H9 (cell line): Measurements from ENCODE around the gene PPHLN1. TPM values are rescaled to one million over a fixed set of nuclear protein-coding genes. Genes with fewer than 3 reads are reported as not detected.
A peak's percentile ranks its signal among the peaks of the same experiment; 100 is the strongest.

Source experiments
- DNase-seq: peaks from one replicate; pipeline ENCODE4 v3.0.0-alpha.2; 2017
- H2AFZ ChIP-seq: one replicate; pipeline ENCODE4 v1.6.1; 2013; ENCODE audit warnings: mild to moderate bottlenecking, low read length, control low read depth, moderate library complexity
- H2AK5ac ChIP-seq: 2 replicates; pipeline ENCODE4 v1.6.1; 2013; ENCODE audit warnings: low read length, control low read depth, mixed read lengths; ENCODE audit not compliant: insufficient read length
- H2BK120ac ChIP-seq: one replicate; pipeline ENCODE4 v1.6.1; 2013; ENCODE audit warnings: low read depth, mild to moderate bottlenecking, low read length, control low read depth, inconsistent platforms; ENCODE audit not compliant: poor library complexity, severe bottlenecking
- H2BK12ac ChIP-seq: 2 replicates; pipeline ENCODE4 v1.6.1; 2013; ENCODE audit warnings: low read length, control low read depth, mixed read lengths, low read depth; ENCODE audit not compliant: insufficient read length
- H2BK15ac ChIP-seq: 2 replicates; pipeline ENCODE4 v1.6.1; 2013; ENCODE audit warnings: low read depth, low read length, control low read depth
- H2BK20ac ChIP-seq: one replicate; pipeline ENCODE4 v1.6.1; 2013; ENCODE audit warnings: low read depth, mild to moderate bottlenecking, low read length, control low read depth, inconsistent platforms; ENCODE audit not compliant: poor library complexity, severe bottlenecking
- H2BK5ac ChIP-seq: 2 replicates; pipeline ENCODE4 v1.6.1; 2013; ENCODE audit warnings: low read length, control low read depth, mixed read lengths; ENCODE audit not compliant: insufficient read length
- H3K14ac ChIP-seq: 2 replicates; pipeline ENCODE4 v1.6.1; 2013; ENCODE audit warnings: low read length, control low read depth; ENCODE audit not compliant: insufficient read depth
- H3K18ac ChIP-seq: 2 replicates; pipeline ENCODE4 v1.6.1; 2013; ENCODE audit warnings: low read depth, mild to moderate bottlenecking, mixed read lengths, low read length, control low read depth; ENCODE audit not compliant: insufficient read length
- H3K23ac ChIP-seq: 2 replicates; pipeline ENCODE4 v1.6.1; 2013; ENCODE audit warnings: low read length, control low read depth, mixed read lengths, low read depth; ENCODE audit not compliant: insufficient read length
- H3K23me2 ChIP-seq: 2 replicates; pipeline ENCODE4 v1.6.1; 2013; ENCODE audit warnings: low read depth, mild to moderate bottlenecking, mixed read lengths, low read length, control low read depth; ENCODE audit not compliant: insufficient read length, poor library complexity, severe bottlenecking
- H3K27ac ChIP-seq: 2 replicates; pipeline ENCODE4 v1.5.1; 2013; ENCODE audit warnings: low read length, control low read depth, mixed read lengths, low read depth; ENCODE audit not compliant: insufficient read length
- H3K27me3 ChIP-seq: 2 replicates; pipeline ENCODE4 v1.6.1; 2013; ENCODE audit warnings: low read length, control low read depth, inconsistent platforms; ENCODE audit not compliant: insufficient read depth
- H3K4ac ChIP-seq: 2 replicates; pipeline ENCODE4 v1.6.1; 2013; ENCODE audit warnings: low read depth, mild to moderate bottlenecking, control low read depth, inconsistent platforms, low read length, moderate library complexity
- H3K4me1 ChIP-seq: 2 replicates; pipeline ENCODE4 v1.6.1; 2013; ENCODE audit warnings: low read length, control low read depth, inconsistent platforms; ENCODE audit not compliant: insufficient read depth
- H3K4me2 ChIP-seq: 2 replicates; pipeline ENCODE4 v1.6.1; 2013; ENCODE audit warnings: low read length, control low read depth, mixed read lengths; ENCODE audit not compliant: insufficient read length, insufficient read depth
- H3K56ac ChIP-seq: 2 replicates; pipeline ENCODE4 v1.6.1; 2013; ENCODE audit warnings: low read depth, mild to moderate bottlenecking, mixed read lengths, low read length, control low read depth; ENCODE audit not compliant: insufficient read length
- H3K79me1 ChIP-seq: 2 replicates; pipeline ENCODE4 v1.6.1; 2013; ENCODE audit warnings: low read depth, mild to moderate bottlenecking, moderate library complexity, low read length, control low read depth, inconsistent platforms; ENCODE audit not compliant: insufficient read depth, poor library complexity, severe bottlenecking
- H3K79me2 ChIP-seq: 2 replicates; pipeline ENCODE4 v1.6.1; 2013; ENCODE audit warnings: low read length, control low read depth, inconsistent platforms; ENCODE audit not compliant: insufficient read depth
- H3K9ac ChIP-seq: 2 replicates; pipeline ENCODE4 v1.6.1; 2013; ENCODE audit warnings: low read length, control low read depth, mixed read lengths; ENCODE audit not compliant: insufficient read length; ENCODE audit errors: extremely low read depth
- H3K9me3 ChIP-seq: one replicate; pipeline ENCODE4 v1.6.1; 2013; ENCODE audit warnings: low read depth, low read length, inconsistent platforms; ENCODE audit not compliant: control insufficient read depth
- H3T11ph ChIP-seq: one replicate; pipeline ENCODE4 v1.6.1; 2013; ENCODE audit warnings: mild to moderate bottlenecking, low read length, control low read depth, inconsistent platforms
- H4K20me1 ChIP-seq: one replicate; pipeline ENCODE4 v1.6.1; 2013; ENCODE audit not compliant: control insufficient read depth, insufficient read length, insufficient read depth
- H4K5ac ChIP-seq: 2 replicates; pipeline ENCODE4 v1.6.1; 2013; ENCODE audit warnings: low read depth, mild to moderate bottlenecking, mixed read lengths, low read length, control low read depth; ENCODE audit not compliant: insufficient read length
- H4K8ac ChIP-seq: replicated peaks from 2 replicates; pipeline ENCODE4 v1.6.1; 2013; ENCODE audit warnings: low read length, control low read depth, mixed read lengths, low read depth; ENCODE audit not compliant: insufficient read length
- H4K91ac ChIP-seq: 2 replicates; pipeline ENCODE4 v1.6.1; 2013; ENCODE audit warnings: low read depth, mild to moderate bottlenecking, moderate library complexity, mixed read lengths, low read length, control low read depth; ENCODE audit not compliant: insufficient read length
- H3K27ac Mint-ChIP-seq, 3 experiments: 2 replicates in 2 of 3; 3 replicates in 1 of 3; pipeline ENCODE4 v1.8.0; 2020 to 2021; ENCODE audit warnings: mixed read lengths in 3 of 3, mild to moderate bottlenecking in 1 of 3, moderate library complexity in 1 of 3
- H3K27me3 Mint-ChIP-seq: 2 replicates; pipeline ENCODE4 v1.8.0; 2021; ENCODE audit warnings: low read depth, mild to moderate bottlenecking, moderate library complexity, mixed read lengths
- H3K36me3 Mint-ChIP-seq, 3 experiments: 2 replicates in 2 of 3; 3 replicates in 1 of 3; pipeline ENCODE4 v1.8.0; 2020 to 2021; ENCODE audit warnings: low read depth in 3 of 3, mixed read lengths in 3 of 3; ENCODE audit not compliant: insufficient read depth in 1 of 3
- H3K4me1 Mint-ChIP-seq, 2 experiments: 2 replicates each; pipeline ENCODE4 v1.8.0; 2020; ENCODE audit warnings: mixed read lengths in 2 of 2
- H3K4me3 Mint-ChIP-seq, 2 experiments: 2 replicates in 1 of 2; 3 replicates in 1 of 2; pipeline ENCODE4 v1.8.0; 2020 to 2021; ENCODE audit warnings: mild to moderate bottlenecking in 2 of 2, mixed read lengths in 2 of 2, moderate library complexity in 1 of 2
- H3K9me3 Mint-ChIP-seq, 2 experiments: 2 replicates in 1 of 2; 3 replicates in 1 of 2; pipeline ENCODE4 v1.8.0; 2020; ENCODE audit warnings: mild to moderate bottlenecking in 2 of 2, mixed read lengths in 2 of 2, moderate library complexity in 1 of 2
- CTCF ChIP-seq: fragments of 200-600 bp; sonication (generic); conservative IDR thresholded peaks from 3 replicates; pipeline ENCODE4 v1.8.0; 2021; ENCODE audit warnings: antibody characterized with exemption, mild to moderate bottlenecking
- WGBS: extraction: QIAGEN DNeasy Blood & Tissue Kit; methylation state at CpG from one replicate; pipeline ENCODE4 v1.1.7; 2013; ENCODE audit warnings: missing lambda C conversion rate, low lambda C conversion rate, mixed read lengths; ENCODE audit not compliant: insufficient read length; ENCODE audit errors: extremely low coverage; 5-methylcytosine and 5-hydroxymethylcytosine counted together
- total RNA-seq: library from RNA; stranded (reverse); gene quantifications from 2 replicates; pipeline ENCODE4 v1.2.1, GENCODE V29; 2021

Gene PPHLN1
- total RNA-seq, 1 experiment from 2014 or later: 66.2 TPM

- H3K27me3 ChIP-seq: no peaks in the 10 kb centered on the region
- peaks cover 14% of the 10 kb centered on the region; the same call in 1 of the 2 replicates for H3K79me2 ChIP-seq
- no peak overlapping the region for H3K4ac ChIP-seq
- no peak overlapping the region for H3K4me2 ChIP-seq
- H3K27me3 Mint-ChIP-seq: no peaks in the 10 kb centered on the region; the same call in 1 of the 2 replicates
- no peak overlapping the region for H2BK12ac ChIP-seq
- H3K56ac ChIP-seq: no peak overlapping the region
- no CpG with 5 or more reads among the region's 1 CpG for whole genome bisulfite sequencing
- no peak overlapping the region for H3K18ac ChIP-seq
- peaks cover 27 to 52% (median 43%) of the 10 kb centered on the region in 3 experiments; a peak in 6 of 7 replicates for H3K36me3 Mint-ChIP-seq
- TF ChIP-seq CTCF: no peak
- no peaks in the 10 kb centered on the region for H3K9me3 ChIP-seq
- no peak overlapping the region for H4K5ac ChIP-seq
- H3K4me3 Mint-ChIP-seq: no peak overlapping the region
- no peak overlapping the region for H2BK120ac ChIP-seq
- no peaks in the 10 kb centered on the region for H3K9me3 Mint-ChIP-seq
- no peak for DNase-seq
- H2BK20ac ChIP-seq: no peak overlapping the region
- H3K27ac Mint-ChIP-seq: peak overlapping the region in 2 of 3 experiments; percentile 56 to 79; a peak in 2 of 7 replicates
- no peaks in the 10 kb centered on the region for H4K20me1 ChIP-seq
- peaks cover 40 to 50% of the 10 kb centered on the region in 2 experiments for H3K4me1 Mint-ChIP-seq
- H3K23ac ChIP-seq: no peak overlapping the region
- H4K91ac ChIP-seq: no peak overlapping the region
- H4K8ac ChIP-seq: no peak overlapping the region
- no peak overlapping the region for H3T11ph ChIP-seq
- no peak overlapping the region for H2AFZ ChIP-seq
- no peak overlapping the region for H3K9ac ChIP-seq
- no peak overlapping the region for H2AK5ac ChIP-seq
- peaks cover 10% of the 10 kb centered on the region for H3K4me1 ChIP-seq
- H3K23me2 ChIP-seq: no peaks in the 10 kb centered on the region
- no peak overlapping the region for H3K27ac ChIP-seq
- no peak overlapping the region for H2BK5ac ChIP-seq
- H3K79me1 ChIP-seq: no peaks in the 10 kb centered on the region
- no peak overlapping the region for H3K14ac ChIP-seq
- H2BK15ac ChIP-seq: no peak overlapping the region
These were observed 147.2 kb downstream of the PPHLN1 start for GRCh38 chr12:42473130-42473529.
